DMS 273 (cell line): ENCODE measurements around the gene APC2.
"Not testable (repeated sequence)": the region's sequence is repeated elsewhere in the genome, so short reads cannot be mapped to it uniquely, and the experiment has no call there.

ENCODE experiments used
- DNase-seq: peaks from one replicate; lab custom pipeline; 2025; ENCODE audit not compliant: unreplicated experiment; lab: John Stamatoyannopoulos, UW

APC2 gene

DNA sequence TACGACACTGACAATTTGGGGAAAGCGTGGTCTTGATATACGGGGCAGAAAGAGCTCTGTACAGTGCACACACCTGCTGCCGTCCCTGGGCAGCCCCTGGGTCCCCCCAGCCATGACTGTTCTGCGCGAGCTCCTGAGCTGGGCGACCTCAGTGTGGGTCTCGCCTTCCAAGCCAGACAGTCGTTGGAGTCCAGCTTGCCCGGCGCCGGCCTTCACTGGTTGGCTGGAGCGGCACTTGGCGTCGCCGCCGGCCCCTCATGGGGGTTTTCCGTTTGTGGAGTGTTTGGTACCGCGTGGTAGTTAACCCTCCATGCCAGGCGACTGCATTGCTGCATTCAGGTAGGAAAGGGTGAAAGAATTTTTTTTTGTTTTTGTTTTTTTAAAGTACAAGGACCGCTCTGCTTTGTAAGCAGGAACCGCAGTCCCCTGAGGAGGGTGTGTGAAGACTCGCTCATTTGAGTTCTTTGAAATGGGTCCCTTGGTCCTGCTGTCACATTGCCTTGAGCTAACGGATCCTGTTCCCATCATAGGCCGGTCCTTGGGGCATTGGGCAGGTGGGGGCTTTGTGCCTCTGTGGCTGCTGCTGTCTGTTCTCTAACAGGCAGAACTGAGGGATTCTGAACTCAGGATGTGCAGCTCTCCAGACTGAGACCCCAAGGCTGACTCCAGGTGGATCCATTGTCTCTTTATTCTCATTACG is 22.6 kb upstream of the APC2 start:
- DNase-seq: no peak

DNA sequence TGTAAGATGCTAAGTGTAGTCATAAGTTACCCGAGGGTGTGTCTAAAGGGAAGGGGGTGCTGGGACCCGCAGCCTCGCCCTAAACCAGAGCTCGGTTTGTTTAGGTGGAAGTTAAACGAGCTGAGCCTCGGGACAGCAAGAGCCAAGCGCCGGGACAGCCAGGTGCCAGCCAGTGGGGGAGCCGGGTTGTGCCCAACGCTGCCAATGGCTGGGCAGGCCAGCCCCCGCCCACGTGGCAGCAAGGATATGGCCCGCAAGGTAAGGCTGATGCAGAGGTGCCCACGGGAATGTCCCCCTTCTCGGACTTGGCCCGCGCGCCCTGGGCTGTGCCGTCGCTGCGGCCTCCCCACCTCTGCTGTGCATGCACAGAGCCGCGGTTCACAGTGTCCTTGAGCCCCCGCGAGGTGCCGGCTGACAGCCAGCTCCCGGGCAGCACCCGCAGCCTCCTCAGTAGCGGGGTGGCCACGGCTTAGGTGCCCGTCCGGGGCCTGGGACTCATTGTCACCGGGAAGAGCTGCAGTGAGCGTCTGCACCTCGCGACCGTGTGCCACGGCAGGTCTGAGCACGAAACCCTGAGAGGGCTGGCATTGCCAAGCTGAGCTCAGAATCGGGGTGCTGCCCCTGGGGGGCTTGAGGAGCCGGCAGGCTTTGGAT is 21.1 kb upstream of the APC2 start:
- DNase-seq: no peak

DNA sequence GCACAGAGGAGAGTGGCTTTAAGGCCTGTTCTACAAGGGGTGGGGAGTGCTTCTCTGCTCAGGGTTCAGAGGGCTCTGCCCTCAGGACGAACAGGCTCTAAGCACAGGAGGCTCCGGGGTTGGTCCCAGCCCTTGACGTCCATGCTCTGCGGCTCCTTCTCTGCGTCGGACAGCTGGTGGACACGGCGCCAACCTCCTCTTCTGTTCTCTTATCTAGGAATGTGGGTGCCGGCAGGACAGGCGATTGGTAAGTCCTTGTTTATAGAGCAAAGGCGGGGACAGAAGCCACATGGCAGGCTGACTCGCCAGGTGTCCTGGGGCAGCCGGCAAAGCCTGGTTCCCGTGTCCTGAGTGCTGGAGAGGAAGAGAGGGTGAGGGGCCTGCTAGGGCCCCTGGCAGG is 20.2 kb upstream of the APC2 start:
- no peak for DNase-seq

DNA sequence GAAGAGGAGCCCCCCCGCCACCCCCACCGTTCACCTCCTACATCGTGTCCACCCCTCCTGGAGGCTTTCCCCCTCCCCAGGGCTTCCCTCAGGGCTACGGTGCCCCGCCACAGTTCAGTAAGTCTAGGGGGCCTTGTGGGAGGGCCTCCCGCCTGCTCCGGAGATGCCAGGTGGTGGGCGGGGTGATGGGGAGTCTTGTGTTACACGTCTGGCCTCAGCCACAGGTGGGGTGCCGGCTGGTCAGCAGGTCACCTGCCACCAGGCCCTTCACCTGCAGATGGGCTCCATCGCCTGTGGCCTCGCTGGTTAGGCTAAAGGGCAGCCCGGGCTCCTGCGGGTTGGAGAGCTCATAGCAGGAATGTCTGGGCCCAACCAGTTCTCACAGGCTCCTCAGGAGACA is 19.7 kb upstream of the APC2 start:
- DNase-seq: no peak

DNA sequence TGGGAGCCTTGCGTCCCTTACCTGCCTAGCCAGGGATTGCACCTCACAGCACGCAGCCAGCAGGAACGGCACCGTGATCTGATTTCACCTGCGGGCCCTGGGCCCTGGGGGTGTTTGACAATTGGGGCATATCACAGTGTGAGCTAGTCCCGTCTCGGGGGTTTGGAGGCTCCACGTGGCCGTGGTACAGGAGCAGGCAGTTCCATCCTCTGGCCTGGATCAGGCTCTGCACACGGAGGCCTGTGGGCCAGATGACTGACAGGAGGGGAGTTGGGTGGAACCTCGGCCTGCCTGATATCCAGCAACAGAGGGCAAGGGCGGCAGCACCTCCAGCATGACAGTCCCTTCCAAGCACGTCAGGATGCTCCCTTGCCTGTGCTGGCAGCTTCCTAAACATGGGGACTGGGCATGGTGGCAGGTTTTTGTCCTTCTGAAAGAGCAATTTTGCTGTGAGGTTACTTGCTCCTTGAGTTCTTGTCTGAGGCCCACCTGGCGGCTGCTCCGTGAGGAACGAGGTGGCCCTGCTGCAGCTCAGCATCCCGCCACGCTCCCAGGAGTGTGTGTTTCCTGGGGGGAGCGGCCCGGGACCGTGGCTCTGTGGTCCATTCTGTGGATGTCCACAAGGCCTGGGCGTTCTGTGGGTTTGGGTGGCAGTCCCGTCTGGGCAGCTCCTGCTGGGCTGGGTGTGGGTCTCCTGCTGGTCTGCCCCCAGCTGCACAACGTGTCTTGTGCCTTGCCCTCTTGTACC is 18.0 kb upstream of the APC2 start:
- no peak for DNase-seq

DNA sequence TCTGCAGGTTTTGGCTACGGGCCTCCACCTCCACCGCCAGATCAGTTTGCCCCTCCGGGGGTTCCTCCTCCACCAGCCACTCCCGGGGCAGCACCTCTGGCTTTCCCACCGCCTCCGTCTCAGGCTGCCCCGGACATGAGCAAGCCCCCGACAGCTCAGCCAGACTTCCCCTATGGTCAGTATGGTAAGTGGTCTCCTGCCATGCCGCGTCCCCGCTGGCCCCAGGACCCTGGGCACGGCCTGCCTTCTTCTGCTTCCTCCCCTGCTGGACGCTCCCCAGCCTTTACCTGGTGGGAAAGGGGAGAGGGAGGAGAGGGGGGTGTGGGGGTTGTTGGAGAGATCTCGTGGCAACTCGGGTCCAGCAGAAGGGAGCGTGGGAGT is 17.4 kb upstream of the APC2 start:
- no peak for DNase-seq

DNA sequence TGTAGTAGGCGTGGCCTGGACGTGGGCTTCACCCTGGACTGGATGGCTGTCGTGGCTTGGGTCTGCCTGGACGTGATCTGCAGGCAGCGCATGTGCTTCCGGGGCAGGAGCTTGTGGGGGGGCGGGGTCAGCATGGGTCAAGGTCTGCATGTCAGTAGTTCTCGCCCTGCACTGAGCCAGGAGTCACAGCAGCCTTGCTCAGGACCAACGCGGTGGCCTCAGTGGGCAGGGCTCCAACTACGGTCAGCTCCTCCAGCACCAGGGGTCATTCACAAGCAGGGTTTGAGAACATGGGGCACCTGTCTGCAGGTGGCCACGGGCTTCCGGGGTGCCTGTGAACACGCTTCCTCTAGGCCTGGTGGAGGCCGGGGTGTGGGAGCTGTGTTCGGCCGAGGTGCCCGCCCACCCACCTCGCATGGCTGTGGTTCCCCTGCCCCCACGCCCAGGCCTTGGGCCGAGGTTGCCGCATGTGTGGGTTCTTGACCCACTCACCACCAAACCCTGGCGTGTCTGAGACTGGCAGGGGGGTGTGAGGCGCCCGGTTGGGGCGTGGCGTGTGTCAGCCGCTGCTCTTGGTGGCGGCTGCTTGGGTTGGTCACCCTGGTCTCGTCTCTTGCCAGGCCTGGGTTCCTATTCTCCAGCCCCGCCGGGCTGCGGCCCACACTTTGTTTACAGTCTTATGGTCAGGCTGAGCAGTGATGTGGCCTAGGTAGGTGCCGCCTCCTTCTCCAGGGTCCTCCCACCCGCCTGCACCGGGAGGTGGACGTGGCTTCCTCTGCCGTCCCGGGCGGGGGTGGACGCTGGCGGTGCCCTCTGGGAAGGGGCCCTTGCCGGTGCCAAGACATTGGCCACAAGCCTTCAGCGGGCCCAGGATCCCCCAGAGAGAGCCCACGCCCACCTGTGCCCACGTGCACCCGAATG is 16.5 kb upstream of the APC2 start:
- DNase-seq: no peak

DNA sequence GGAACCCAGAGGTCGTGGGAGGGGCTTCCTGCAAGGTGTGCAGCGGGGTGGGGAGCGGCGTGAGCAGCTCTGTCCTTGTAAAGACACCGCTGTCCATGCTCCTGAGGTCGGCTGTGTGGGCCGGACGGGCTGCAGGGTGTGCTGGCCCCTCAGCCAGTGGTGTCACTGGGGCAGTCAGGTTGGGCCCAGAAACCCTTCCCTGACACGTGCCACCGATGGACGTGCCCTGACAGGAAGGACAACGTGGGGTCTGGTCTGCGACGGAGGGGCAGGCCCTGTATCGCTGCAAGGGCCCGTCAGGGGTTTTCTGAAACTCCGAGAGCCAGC is 15.9 kb upstream of the APC2 start:
- no peak for DNase-seq

DNA sequence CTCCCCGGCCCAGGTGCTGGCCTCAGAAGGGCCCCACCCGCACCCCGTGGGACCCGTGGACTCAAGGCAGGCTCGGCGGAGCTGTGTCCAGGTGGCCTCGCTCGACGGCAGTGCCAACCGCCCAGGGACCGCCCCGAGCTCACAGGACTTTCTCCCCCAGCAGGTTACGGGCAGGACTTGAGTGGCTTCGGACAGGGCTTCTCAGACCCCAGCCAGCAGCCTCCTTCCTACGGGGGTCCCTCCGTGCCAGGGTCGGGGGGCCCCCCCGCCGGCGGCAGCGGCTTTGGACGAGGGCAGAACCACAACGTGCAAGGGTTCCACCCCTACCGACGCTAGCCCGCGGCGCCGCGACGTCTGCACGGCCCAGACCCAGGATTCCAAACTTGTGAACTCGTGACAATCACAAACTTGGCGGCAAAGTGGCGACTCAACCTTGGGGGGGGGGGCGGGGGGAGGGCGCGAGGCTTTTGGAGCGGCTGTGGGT is 15.3 kb upstream of the APC2 start:
- DNase-seq: no peak

DNA sequence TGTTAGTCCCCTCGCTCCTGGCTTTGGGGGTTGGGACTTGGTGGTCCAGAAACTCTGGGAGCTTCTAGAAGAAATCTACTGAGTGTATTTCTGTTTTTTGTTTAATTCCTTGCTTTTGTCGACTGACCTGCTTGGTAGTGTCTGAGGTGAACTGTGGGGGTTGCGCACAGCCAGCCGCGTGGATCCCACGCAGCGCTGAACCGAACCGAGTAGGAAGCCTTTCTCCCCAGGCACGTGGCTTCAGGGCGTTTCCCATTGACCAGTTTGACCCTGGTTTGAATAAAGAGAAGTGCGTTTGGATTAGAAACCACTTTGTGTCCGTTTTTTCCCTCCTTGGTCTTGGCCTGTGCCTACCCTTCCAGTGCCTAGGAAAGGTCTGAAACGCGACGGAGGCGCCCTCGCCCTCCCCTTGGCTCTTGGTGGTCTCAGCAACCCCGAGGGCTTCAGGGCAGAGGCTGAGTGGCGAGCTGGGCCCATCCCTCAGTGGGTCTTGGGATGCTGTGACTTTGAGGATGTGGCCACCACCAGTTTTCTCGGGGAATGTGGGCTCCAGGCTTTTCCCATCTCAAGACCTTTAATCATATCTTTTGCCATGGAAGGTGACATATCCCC is 14.4 kb upstream of the APC2 start:
- no peak for DNase-seq

DNA sequence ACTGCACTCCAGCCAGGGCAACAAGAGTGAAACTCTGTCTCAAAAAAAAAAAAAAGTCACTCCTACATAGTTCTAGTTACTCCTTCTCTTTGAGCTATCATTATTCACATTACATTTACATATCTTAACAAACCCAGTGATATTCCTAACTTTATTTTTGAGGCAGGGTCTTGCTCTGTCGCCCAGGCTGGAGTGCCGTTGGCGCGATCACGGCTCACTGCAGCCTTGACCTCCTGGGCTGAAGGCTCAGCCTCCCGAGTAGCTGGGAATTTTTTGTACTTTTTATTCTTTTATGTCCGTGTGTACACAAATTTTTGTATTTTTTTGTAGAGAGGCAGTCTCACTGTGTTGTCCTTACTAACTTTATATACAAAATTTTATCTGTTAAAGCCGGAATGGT is 12.3 kb upstream of the APC2 start:
- no peak for DNase-seq

DNA sequence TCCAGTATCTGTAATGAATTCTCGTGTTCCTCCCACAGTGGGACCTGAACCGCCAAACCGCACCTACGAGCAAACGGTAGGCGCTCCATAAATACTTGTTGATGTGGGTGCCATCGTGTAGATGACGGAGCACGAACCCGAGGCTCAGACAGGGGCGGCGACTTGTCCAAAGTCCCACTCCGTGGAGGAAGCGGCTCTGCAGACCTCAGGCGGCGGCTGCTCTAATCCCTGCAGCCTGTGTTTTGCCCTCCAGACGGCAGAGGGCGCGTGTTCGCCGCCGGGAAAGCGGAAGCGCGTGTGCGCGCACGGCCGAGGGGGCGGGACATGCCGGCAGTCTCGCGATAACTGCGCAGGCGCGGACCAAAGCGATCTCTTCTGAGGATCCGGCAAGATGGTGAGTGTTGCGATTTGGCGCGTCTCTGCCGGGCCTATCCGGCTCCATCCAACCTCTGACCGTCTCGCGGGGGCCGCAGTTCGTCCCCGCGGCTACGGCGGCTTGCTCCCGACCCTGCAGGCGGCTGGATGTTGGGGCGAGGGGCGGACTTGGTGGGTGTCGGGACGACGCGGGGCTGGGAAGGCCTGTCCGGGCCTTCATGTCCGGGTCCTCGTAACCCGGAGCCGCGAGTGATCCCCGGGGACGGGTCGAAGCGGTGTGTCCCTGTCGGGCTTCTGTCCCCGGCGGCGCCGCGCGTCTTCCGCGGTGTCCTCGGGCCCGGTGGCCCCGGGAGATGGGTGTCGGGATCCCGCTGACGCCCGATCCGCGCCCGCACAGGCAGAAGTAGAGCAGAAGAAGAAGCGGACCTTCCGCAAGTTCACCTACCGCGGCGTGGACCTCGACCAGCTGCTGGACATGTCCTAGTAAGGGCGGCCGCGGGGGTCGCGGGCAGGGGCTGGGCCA is 11.6 kb upstream of the APC2 start, which contains the start of gene RPS15:
Gene RPS15, plus strand, starts transcription at position 362 of the 898 bp plus-strand sequence. Its CDS starts 30 bp downstream, at position 392.
- DNase-seq: peak; percentile 98

DNA sequence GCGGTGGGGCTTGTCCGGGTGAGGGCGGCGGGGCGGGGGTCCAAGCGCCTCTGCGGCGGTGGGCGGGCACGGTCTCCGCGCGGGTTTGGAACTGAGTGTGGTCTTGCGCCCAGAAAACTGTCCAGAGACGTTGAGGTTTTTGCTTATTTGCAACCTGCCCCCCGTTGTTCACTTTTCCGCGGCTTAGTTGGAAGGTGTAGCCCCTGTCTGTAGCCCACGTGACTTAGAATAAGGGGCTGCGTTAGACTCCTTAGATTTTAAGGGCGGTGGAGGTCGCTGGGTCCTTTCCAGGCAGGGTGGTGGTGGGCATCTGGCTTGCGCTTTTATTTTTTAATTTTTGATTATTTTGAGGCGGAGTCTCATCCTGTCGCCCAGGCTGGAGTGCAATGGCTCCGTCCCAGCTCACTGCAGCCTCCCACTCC is 11.0 kb upstream of the APC2 start:
- DNase-seq: peak; percentile 52

DNA sequence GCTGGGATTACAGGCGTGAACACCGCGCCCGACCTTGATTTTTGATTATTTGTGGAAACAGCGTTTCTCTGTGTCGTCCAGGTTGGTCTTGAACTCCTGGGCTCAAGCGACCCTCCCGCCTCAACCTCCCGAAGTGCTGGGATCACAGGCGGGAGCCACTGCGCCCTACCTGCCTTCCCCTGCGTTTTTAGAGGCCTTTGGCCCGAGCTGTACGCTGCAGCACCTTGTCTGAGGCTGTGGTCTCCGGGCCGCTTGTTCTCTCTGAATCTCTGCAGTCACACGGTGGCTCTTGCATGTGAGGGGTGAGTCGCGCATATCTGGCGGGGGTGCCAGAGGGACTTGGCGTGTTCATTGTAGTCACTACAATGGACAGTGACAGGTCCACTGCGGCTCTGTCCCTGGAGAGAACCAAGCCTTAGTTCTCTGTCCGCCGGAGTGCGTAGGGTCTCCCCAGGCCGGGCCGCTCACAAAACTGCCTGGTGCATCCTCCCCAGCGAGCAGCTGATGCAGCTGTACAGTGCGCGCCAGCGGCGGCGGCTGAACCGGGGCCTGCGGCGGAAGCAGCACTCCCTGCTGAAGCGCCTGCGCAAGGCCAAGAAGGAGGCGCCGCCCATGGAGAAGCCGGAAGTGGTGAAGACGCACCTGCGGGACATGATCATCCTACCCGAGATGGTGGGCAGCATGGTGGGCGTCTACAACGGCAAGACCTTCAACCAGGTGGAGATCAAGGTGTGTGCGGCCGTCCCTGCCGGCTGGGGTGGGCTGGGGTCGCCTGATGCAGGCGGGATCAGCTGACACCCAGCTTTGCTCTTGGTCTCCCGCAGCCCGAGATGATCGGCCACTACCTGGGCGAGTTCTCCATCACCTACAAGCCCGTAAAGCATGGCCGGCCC is 10.2 kb upstream of the APC2 start:
- DNase-seq: not testable (repeated sequence)

DNA sequence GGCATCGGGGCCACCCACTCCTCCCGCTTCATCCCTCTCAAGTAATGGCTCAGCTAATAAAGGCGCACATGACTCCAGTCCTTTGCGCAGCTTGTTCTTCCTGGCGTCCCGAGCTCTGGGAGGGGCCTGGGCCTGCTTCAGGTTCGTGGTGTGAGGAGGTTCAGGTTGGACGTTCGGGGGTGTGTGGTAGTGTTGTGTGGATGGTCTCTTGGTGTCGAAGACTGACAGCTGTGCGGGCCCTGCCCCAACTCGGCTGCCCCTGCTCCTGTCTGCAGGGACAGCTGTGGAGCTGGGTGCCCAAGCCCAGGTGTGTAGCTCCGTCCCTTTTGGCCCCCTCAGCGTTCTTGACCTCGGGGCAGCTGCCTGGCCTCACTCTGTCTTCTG is 9.5 kb upstream of the APC2 start:
- no peak for DNase-seq

DNA sequence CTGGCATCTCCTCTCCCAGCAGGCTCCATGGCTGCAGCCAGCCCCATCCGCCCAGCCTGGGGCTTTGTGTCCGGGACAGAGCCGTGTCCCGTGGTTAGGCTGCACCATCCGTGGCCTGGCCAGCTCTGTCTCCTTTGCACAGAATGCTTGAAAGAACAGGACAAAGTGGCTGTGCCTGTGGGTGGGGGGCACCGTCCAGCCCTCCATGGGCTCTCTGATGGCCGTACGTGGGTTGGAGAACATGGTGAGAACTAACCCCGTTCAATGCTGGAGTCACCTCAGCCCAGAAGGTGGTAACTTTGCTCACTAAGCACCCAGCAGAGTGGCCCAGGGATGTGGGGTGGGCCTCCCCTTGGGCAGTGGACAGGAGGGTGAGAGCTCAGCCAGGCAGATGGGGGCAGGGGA is 8.9 kb upstream of the APC2 start:
- no peak for DNase-seq

DNA sequence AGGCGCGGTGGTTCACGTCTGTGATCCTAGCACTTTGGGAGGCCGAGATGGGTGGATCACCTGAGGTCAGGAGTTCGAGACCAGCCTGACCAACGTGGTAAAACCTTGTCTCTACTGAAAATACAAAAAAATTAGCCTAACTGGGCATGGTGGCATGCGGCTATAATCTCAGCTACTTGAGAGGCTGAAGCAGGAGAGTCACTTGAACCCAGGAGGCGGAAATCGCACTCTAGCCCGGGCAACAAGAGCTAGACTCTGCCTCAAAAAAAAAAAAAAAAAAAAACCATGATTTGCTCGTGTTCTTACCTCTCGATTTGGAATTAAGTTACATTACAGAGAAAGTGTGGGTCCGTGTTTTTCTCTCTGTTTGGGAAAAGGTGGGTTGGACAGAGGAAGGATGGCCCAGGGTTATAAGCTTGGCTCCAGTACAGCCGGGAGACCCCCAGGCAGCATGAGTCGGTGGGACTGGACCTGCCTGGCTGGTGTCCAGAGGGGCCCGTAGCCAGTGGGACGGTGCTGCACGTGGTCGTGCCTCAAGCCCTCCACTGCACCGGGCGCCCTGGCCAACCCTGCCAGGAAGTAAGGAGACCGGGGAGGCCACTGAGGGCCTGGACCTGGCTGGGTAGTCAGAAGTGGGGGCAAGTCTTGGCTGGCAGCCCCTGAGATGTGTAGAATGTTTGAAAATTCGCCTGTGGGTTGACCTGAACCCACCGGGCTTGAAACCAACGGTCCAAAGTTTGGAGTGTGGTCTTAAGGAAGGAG is 8.1 kb upstream of the APC2 start:
- no peak for DNase-seq
